HUDEP-2 (cell line): ENCODE results near the gene IFNG.

Experiments used
- DNase-seq, 76 experiments: peaks; one replicate each; lab custom pipeline; 2025; ENCODE audit not compliant: unreplicated experiment in 76 of 76; lab: John Stamatoyannopoulos, UW

IFNG gene

DNA sequence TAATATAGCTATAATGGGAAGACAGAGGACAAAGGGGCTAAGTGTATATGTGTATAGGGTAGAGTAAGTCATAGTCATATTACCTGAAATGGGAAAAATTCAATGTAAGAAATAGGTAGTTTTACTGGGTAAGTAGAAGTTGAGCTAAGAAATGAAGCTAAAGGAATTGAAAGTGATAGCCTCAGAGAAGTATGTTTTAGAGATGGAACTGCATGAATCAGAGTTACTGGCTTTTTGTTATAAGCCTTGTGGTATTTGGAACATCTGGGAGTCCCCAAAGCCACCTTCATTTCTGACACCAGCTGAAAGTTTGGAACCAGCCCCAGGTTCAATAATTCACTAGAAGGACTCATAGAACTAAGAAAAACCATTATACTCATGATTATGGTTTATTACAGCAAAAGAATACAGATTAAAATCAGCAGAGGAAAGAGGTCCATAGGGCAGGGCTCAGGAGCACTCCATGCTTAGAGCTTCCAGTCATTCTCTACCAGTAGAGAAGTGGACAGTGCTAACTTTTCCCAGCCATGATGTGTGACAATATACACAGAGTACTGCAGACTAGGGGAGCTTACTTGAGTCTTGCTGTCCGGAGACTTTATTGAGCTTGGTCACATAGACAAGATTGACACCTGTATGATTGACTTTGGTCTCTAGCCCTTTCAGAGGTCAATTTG lies 9.8 kb upstream of the IFNG start:
- DNase-seq, result no peak

- no peak for DNase-seq
Measured at GRCh38 chr12:68166317-68166831, 6.8 kb upstream of the IFNG start.

GRCh38 chr12:68163560-68164081 lies 4.1 kb upstream of the IFNG start:
- DNase-seq, result no peak

DNA sequence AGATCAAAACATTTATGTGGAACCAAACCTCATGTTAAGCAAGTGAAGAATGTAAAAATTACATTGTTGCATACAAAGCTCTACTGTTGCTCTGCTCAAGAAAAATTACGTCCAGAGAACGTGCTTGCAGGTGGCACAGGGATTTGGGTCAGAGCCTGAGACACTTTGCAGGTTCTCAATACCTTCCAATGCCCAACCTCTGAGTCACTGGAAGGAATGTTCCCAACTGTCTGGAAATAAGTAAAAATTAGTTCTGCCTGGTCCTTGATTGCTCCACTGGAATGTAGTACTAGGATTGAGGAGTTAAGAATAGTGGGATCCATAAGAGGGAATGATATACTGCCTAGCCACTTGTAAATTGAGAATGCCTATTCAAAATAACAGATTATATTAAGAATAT lies 2.8 kb upstream of the IFNG start:
- no peak for DNase-seq

DNA sequence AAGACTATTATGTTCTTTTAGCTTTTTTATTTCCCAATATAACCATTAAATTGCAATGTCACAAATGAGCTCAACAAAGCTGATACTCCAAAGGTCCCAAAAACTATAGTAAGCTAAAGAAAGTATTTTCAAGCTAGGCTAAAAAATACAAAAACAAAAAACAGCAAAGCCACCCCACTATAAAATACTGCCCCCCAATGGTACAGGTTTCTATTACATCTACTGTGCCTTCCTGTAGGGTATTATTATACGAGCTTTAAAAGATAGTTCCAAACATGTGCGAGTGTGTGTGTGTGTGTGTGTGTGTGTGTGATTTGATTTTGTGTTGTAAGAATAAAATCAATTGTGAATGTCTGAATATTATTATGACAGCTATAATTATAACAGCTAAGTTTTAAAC lies 1.1 kb downstream of the IFNG start:
- peak in 11 of 76 experiments; percentile 3 to 39 (median 17) for DNase-seq

GRCh38 chr12:68157380-68157779 lies 2.2 kb downstream of the IFNG start:
- no peak for DNase-seq

DNA sequence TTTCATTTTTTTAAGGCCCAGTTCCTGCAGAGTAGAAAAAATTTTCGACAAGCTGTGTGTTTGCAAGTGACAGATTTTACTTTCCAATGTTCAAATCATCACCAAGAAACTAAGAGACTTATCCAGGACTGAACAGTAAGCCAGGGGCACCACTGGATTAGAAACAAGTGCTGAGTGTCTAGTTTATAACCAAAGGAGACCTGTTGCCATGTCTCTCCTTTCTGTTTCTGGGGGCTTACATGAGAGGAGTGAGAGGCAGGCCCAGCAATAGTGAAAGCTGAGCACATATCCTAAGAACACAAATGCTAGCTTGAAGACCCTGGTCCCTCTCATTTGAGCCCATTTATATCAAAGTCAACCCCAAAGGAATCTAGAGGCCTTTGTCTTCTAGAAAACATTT lies 2.9 kb downstream of the IFNG start:
- DNase-seq, result no peak

- DNase-seq, result no peak
Measured at GRCh38 chr12:68154779-68155178, 4.8 kb downstream of the IFNG start.

- no peak for DNase-seq
Measured at GRCh38 chr12:68148261-68148951, 11.1 kb downstream of the IFNG start.

DNA sequence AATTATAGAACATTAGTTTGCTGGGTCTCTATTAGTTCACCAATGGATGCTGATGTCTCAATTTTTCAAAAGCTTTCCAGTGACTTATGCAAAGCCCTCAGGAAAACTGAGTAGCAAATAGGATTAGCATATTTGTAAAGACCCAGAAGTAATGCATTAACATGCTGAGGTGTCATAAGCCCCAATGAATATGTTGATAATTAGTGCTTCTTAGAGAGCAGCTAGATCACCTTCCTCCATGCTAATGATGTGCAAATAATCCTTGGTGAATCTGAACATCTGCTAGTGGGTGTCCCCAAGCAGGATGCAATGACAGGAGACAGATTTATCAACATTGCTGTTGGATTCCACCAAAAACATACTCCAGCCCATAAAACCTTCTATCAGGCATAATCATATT lies 19.0 kb downstream of the IFNG start:
- DNase-seq, result no peak

GRCh38 chr12:68139941-68140340 lies 19.6 kb downstream of the IFNG start:
- DNase-seq, result no peak

GRCh38 chr12:68139001-68139400 lies 20.5 kb downstream of the IFNG start:
- no peak for DNase-seq

DNA sequence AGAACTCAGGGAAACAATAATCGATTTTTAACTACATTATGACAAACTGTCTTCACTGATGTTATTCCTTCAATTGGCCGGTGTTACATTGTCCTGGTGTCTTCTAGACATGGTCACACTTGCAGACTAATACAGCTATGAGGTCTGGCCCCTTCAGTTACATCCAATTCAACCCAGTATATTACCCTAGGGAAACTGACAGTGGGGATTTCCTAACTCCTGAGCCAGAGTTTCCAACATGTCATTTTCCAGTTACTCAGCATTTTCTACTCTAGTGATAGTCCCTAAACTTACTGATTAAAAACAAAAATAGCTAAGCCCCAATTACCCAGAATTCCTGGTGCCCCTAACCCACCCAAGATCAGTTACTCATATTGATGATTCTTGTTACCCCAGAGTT lies 21.1 kb downstream of the IFNG start:
- no peak for DNase-seq

GRCh38 chr12:68137335-68137830 lies 22.2 kb downstream of the IFNG start:
- DNase-seq, result no peak

- DNase-seq, result no peak
Measured at GRCh38 chr12:68135520-68135919, 24.0 kb downstream of the IFNG start.

- no peak for DNase-seq
Measured at GRCh38 chr12:68131867-68132414, 27.6 kb downstream of the IFNG start.

DNA sequence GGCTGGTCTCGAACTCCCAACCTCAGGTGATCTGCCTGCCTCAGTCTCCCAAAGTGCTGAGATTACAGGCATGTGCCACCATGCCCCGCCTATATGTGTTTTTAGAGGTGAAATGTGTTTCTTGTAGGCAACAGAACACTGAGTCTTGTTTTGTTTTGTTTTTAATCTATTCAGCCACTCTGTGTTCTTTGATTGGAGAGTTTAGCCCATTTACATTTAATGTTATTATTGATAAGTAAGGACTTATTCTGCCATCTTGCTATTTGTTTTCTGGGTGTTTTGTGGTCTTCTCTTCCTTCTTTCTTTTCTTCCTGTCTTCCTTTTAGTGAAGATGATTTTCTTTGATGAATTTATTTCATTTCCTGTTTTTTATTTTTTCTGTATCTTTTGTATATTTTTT lies 29.6 kb downstream of the IFNG start:
- no peak for DNase-seq

- DNase-seq, result no peak
Measured at GRCh38 chr12:68122236-68122920, 37.2 kb downstream of the IFNG start.

GRCh38 chr12:68121143-68121542 lies 38.4 kb downstream of the IFNG start:
- no peak for DNase-seq

DNA sequence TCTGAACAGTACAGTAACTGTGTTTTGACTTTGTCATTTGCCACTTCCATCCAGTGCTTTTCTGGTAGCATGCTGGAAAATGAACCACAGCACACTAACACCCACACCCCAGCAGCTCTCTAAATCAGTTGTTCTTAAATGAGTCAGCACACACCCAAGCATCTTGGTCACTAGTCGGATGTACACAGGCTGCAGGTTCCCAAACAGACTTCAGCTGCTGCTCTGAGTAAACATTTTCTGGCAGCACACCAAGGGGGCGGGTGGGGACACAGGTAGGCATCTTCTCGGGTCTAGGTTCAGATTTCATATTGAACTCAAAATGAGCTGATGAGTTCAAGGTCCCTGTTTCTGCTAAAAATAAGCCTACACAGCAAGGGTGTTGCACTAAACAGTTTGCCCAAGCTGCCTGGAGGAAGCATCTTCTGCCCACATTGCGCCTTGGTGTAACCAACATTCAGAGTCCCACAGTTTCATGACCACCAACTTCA lies 39.8 kb downstream of the IFNG start:
- no peak for DNase-seq

DNA sequence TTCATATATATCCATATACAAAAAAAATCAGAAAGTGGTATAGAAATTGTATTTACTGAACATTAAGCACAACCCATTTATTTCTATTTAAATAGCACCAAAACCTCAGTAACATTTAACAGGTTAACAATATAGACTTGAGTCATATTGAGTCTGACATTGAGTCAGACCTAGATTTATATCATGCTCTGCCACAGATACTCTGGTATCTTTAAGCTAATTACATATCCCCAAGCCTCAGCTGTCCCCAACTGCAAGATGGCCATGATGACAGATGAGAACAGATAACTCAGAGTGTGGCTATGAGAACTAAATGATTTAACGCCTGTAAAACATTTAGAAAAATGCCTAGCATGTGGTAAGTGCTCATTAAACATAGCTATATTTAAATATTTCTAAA lies 40.3 kb downstream of the IFNG start:
- no peak for DNase-seq
